ENCODE data around the gene KIF21A. TPM values are rescaled to one million over a fixed set of nuclear protein-coding genes. Genes with fewer than 3 reads are reported as not detected.

Gene KIF21A
- total and polyA plus RNA-seq, 2 of the 13 experiments (the other 11 are each of a cell fraction or from before 2014, with no cell fraction given) = 20.6 to 39.7 TPM

DNA sequence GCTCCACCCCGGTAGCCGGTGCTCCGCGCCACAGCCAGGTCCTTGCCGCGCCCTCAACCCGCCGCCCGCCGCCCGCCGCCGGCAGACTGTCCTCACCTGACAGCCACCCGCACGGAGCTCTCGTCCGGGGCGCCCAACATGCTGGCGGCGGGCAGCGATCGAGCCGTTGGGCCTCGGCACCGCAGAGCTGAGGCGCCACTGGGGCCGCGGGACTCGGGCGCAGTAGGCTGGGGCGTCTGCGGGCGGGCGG lies 164 bp downstream of the KIF21A start (continued):
- TF ChIP-seq ZNF160 (CRISPR knock-in tag; IDR thresholded peaks at IDR 0.05) (0 out of 2 replicates have a peak, but pooled peaks have one; percentile 32), FOXA1 (IDR thresholded peaks at IDR 0.05) (no peak), FOXA1 (CRISPR knock-in tag; IDR thresholded peaks at IDR 0.05) (no peak), TBX3 (IDR thresholded peaks at IDR 0.05; ENCODE audit: borderline replicate concordance) (no peak), CC2D1A (CRISPR knock-in tag; IDR thresholded peaks at IDR 0.05) (no peak), ZNF296 (CRISPR knock-in tag; conservative IDR thresholded peaks at IDR 0.05) (no peak), ZNF567 (CRISPR knock-in tag; IDR thresholded peaks at IDR 0.05; ENCODE audit: borderline replicate concordance) (no peak), MEIS2 (CRISPR knock-in tag; IDR thresholded peaks at IDR 0.05) (peak; percentile 56), CEBPB (IDR thresholded peaks at IDR 0.05; ENCODE audit: borderline replicate concordance, low read depth, low read length) (no peak), PHF20 (CRISPR knock-in tag; IDR thresholded peaks at IDR 0.05) (no peak), NPAS2 (CRISPR knock-in tag; IDR thresholded peaks at IDR 0.05; ENCODE audit: borderline replicate concordance) (no peak), ZSCAN25 (CRISPR knock-in tag; IDR thresholded peaks at IDR 0.05) (no peak), CEBPG (CRISPR knock-in tag; IDR thresholded peaks at IDR 0.05) (no peak), CREB1 (IDR thresholded peaks at IDR 0.05) (no peak), CREB1 (CRISPR knock-in tag; IDR thresholded peaks at IDR 0.05) (no peak), DMAP1 (CRISPR knock-in tag; IDR thresholded peaks at IDR 0.05) (no peak), FOXK2 (IDR thresholded peaks at IDR 0.05) (no peak), ZFX (CRISPR knock-in tag; IDR thresholded peaks at IDR 0.05; ENCODE audit: low read depth) (peak; percentile 58; the same call in 1 of the 2 replicates), SCMH1 (CRISPR knock-in tag; IDR thresholded peaks at IDR 0.05; ENCODE audit: borderline replicate concordance) (no peak)
- TF ChIP-seq, protein P1, sequence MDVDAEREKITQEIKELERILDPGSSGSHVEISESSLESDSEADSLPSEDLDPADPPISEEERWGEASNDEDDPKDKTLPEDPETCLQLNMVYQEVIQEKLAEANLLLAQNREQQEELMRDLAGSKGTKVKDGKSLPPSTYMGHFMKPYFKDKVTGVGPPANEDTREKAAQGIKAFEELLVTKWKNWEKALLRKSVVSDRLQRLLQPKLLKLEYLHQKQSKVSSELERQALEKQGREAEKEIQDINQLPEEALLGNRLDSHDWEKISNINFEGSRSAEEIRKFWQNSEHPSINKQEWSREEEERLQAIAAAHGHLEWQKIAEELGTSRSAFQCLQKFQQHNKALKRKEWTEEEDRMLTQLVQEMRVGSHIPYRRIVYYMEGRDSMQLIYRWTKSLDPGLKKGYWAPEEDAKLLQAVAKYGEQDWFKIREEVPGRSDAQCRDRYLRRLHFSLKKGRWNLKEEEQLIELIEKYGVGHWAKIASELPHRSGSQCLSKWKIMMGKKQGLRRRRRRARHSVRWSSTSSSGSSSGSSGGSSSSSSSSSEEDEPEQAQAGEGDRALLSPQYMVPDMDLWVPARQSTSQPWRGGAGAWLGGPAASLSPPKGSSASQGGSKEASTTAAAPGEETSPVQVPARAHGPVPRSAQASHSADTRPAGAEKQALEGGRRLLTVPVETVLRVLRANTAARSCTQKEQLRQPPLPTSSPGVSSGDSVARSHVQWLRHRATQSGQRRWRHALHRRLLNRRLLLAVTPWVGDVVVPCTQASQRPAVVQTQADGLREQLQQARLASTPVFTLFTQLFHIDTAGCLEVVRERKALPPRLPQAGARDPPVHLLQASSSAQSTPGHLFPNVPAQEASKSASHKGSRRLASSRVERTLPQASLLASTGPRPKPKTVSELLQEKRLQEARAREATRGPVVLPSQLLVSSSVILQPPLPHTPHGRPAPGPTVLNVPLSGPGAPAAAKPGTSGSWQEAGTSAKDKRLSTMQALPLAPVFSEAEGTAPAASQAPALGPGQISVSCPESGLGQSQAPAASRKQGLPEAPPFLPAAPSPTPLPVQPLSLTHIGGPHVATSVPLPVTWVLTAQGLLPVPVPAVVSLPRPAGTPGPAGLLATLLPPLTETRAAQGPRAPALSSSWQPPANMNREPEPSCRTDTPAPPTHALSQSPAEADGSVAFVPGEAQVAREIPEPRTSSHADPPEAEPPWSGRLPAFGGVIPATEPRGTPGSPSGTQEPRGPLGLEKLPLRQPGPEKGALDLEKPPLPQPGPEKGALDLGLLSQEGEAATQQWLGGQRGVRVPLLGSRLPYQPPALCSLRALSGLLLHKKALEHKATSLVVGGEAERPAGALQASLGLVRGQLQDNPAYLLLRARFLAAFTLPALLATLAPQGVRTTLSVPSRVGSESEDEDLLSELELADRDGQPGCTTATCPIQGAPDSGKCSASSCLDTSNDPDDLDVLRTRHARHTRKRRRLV (CRISPR knock-in tag; IDR thresholded peaks at IDR 0.05) = no peak
- TF ChIP-seq, protein P2, sequence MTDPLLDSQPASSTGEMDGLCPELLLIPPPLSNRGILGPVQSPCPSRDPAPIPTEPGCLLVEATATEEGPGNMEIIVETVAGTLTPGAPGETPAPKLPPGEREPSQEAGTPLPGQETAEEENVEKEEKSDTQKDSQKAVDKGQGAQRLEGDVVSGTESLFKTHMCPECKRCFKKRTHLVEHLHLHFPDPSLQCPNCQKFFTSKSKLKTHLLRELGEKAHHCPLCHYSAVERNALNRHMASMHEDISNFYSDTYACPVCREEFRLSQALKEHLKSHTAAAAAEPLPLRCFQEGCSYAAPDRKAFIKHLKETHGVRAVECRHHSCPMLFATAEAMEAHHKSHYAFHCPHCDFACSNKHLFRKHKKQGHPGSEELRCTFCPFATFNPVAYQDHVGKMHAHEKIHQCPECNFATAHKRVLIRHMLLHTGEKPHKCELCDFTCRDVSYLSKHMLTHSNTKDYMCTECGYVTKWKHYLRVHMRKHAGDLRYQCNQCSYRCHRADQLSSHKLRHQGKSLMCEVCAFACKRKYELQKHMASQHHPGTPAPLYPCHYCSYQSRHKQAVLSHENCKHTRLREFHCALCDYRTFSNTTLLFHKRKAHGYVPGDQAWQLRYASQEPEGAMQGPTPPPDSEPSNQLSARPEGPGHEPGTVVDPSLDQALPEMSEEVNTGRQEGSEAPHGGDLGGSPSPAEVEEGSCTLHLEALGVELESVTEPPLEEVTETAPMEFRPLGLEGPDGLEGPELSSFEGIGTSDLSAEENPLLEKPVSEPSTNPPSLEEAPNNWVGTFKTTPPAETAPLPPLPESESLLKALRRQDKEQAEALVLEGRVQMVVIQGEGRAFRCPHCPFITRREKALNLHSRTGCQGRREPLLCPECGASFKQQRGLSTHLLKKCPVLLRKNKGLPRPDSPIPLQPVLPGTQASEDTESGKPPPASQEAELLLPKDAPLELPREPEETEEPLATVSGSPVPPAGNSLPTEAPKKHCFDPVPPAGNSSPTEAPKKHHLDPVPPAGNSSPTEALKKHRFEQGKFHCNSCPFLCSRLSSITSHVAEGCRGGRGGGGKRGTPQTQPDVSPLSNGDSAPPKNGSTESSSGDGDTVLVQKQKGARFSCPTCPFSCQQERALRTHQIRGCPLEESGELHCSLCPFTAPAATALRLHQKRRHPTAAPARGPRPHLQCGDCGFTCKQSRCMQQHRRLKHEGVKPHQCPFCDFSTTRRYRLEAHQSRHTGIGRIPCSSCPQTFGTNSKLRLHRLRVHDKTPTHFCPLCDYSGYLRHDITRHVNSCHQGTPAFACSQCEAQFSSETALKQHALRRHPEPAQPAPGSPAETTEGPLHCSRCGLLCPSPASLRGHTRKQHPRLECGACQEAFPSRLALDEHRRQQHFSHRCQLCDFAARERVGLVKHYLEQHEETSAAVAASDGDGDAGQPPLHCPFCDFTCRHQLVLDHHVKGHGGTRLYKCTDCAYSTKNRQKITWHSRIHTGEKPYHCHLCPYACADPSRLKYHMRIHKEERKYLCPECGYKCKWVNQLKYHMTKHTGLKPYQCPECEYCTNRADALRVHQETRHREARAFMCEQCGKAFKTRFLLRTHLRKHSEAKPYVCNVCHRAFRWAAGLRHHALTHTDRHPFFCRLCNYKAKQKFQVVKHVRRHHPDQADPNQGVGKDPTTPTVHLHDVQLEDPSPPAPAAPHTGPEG (CRISPR knock-in tag; IDR thresholded peaks at IDR 0.05) = 0 out of 2 replicates have a peak, but pooled peaks have one; percentile 42
